Lower leg skin (tissue), 4 donors: ENCODE results near the gene RIN1. TPM values are rescaled to one million over a fixed set of nuclear protein-coding genes. Genes with fewer than 3 reads are reported as not detected.

Experiments used
- DNase-seq, 2 donors: peaks; one replicate each; pipeline ENCODE4 v3.0.0-alpha.2; 2019; ENCODE audit warnings: low spot score in 2 of 2
- H3K4me3 ChIP-seq: fragments of 200-600 bp; sonication (generic); 2 replicates; pipeline ENCODE4 v1.5.1; 2017; ENCODE audit warnings: mild to moderate bottlenecking, low read depth; ENCODE audit not compliant: poor library complexity, severe bottlenecking
- POLR2A ChIP-seq, 2 donors: fragments of 450-650 bp; IDR thresholded peaks; one replicate each; pipeline ENCODE4 v1.6.1; 2016 to 2017; ENCODE audit warnings: antibody characterized with exemption in 2 of 2, mild to moderate bottlenecking in 1 of 2, moderate library complexity in 1 of 2
- WGBS, 2 donors: methylation state at CpG; one replicate each; pipeline ENCODE4 v1.1.5; 2018; 5-methylcytosine and 5-hydroxymethylcytosine counted together
- intact Hi-C: fragments of 100-400 bp; cut with DNase I; formaldehyde crosslinking; loops from one replicate; pipeline ENCODE4 v1.15.0; 2023; ENCODE audit warnings: low total_unique reads
- total RNA-seq, 4 donors: library from RNA; depleted of rRNA; stranded (reverse); fragments of >200 nt; gene quantifications; one replicate each; pipeline ENCODE4 v1.1.0, GENCODE V29; 2016
- TF ChIP-seq, protein P1 (sequence below), 3 donors: fragments of 450-650 bp; IDR thresholded peaks; one replicate each; pipeline ENCODE4 v1.5.1; 2016; ENCODE audit warnings: antibody characterized with exemption in 3 of 3, mild to moderate bottlenecking in 3 of 3, moderate library complexity in 2 of 3

Gene RIN1
- total RNA-seq, 4 donors from 2014 or later: 48.3 to 56.9 (median 53.8) TPM

DNA sequence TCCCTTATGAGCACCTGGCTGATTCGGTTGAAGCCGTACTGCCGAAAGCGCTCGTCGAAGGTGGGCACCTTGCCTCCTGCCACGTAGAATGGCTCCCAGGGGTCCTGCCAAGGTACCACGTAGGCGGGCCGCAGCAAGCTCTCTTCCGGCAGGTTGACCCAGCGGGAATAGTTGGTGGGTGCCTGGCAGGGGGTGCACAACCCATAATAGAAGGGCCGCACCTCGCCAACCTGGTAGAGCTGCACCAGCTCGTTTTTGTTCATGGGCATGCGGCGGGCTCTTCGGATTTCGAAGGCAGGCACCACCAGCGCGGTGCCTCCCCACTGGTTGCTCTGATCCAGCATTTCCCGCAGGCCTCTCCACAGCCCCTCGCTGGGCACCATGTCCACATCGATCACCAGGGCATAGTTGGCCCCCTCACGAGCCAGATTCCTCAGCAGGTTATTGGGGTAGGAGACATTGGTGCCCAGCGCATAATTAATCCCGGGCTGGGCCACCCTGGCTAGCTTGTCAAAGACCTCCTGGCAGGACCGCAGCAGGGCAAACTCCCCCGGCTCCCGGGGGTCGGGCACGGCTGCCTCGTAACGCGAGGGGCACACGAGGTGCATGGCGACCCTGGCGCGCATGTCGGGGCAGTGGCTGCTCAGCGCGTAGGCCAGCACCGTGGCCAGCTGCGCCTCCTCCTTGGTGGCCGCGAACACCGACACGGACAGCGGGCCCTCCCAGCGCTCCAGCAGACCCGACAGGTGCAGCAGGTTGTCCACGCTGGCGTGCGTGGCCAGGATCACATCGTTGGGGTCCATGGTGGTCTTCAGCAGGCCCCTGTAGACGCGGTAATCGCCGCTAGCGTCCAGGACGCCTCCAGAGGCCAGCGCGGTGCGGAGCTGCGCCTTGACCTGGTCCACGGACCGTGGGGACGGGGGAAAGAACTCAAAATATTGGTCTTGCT, 10.5 kb upstream of the RIN1 start:
- DNase-seq: peak in 1 of 2 donors; percentile 86
- intact Hi-C loops: no loop called here
- WGBS, 2 donors: 29 to 35% methylated on average over 42 to 47 of the region's 68 CpGs
- peak overlapping the region; percentile 69 for H3K4me3 ChIP-seq
- no peak for TF ChIP-seq POLR2A (IDR thresholded peaks at IDR 0.05)
- TF ChIP-seq, protein P1, sequence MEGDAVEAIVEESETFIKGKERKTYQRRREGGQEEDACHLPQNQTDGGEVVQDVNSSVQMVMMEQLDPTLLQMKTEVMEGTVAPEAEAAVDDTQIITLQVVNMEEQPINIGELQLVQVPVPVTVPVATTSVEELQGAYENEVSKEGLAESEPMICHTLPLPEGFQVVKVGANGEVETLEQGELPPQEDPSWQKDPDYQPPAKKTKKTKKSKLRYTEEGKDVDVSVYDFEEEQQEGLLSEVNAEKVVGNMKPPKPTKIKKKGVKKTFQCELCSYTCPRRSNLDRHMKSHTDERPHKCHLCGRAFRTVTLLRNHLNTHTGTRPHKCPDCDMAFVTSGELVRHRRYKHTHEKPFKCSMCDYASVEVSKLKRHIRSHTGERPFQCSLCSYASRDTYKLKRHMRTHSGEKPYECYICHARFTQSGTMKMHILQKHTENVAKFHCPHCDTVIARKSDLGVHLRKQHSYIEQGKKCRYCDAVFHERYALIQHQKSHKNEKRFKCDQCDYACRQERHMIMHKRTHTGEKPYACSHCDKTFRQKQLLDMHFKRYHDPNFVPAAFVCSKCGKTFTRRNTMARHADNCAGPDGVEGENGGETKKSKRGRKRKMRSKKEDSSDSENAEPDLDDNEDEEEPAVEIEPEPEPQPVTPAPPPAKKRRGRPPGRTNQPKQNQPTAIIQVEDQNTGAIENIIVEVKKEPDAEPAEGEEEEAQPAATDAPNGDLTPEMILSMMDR (IDR thresholded peaks at IDR 0.05): no peak

DNA sequence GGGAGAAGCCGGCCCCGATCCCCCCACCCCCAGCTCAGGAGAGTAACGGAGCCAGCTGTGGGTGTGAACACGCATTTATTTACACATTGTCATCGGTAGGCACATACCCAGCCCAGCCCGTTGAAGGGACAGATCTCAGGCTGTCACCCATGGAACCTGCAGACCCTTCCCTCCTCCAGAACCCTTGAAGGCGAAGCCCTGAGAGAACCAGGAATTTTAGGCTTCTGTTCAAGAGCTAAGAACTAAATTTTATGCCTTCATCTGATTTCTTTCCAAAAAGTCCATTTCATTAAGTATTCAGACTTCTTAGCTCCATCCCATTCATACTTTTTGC, 9.0 kb upstream of the RIN1 start:
- H3K4me3 ChIP-seq: no peak overlapping the region
- no peak for DNase-seq
- intact Hi-C loops: no loop called here
- 4 to 6% methylated on average over 7 of the region's 7 CpGs for WGBS, 2 donors
- TF ChIP-seq, protein P1 (IDR thresholded peaks at IDR 0.05): no peak
- no peak for TF ChIP-seq POLR2A (IDR thresholded peaks at IDR 0.05)

DNA sequence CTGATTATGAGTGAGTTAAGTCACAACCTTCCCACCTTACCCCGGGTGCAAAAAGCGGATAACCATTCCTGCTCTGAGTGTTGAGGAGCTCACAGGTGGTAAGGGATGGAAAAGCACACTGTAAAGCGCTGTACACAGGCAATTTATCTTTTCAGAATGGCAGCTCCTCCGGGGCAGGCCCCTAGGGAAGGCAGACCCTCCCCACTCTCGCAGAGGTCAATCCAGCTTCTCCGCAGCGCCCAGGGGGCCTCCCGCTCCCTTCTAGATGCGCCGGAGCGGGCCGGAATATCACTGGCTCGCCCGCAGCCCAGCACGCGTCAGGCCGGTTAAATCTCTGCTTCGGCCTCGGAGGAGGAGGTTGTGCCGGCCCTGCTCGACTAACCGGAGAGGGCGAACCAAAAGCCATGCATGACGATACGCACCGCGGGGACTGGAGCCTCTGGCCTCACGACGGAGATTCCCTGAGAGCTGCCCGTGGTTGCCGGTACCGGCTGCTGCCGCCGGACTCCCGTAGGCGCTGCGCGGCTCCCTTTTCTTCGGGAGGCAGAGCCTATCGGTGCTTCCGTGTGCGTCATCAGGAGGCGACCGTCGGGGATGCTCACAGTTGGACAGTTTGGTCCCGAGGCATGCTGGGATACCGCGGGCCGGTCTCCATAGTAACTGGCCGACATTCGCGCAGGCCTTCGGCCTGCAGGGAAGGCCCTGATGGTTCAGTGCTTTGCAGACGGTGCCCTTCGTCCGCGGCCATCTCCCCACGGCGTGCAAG, 8.5 kb upstream of the RIN1 start, which contains the start of gene BRMS1:
BRMS1 (minus strand) TSS at position 555 of the 766 bp plus-strand sequence. CDS start 2,870 bp downstream, outside the sequence.
- WGBS, 2 donors: 2% methylated on average over 24 to 26 of the region's 59 CpGs

DNA sequence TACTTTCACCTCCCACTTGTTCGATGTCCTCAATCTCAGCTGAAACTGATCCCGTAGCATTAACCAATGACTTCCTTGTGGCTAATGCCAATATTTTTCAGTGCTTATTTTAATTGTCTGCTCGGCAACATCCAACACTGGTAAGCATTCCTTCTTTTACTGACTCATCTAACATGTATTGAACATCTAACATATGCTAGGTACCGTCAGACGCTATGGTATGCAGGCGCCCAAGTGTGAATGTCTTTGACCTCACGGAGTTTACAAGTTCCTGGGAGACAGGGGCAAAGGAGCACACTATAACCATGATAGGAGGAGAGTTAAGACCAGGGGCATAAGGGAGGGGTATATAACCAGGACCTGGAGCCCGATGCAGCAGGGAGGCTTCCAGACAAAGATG, 6.9 kb upstream of the RIN1 start:
- H3K4me3 ChIP-seq: no peak overlapping the region
- 76 to 87% methylated on average over 8 of the region's 8 CpGs for WGBS, 2 donors
- TF ChIP-seq POLR2A (IDR thresholded peaks at IDR 0.05): no peak
- TF ChIP-seq, protein P1 (IDR thresholded peaks at IDR 0.05): no peak
- intact Hi-C loops: no loop called here
- DNase-seq: no peak

More for the DNA sequence above, 8.5 kb upstream of the RIN1 start, which contains the start of gene BRMS1:
- peak; percentile 97 to 99 for DNase-seq
- peak within 1 kb of the TSS; percentile 88 for H3K4me3 ChIP-seq
- no peak for TF ChIP-seq POLR2A (IDR thresholded peaks at IDR 0.05)
- TF ChIP-seq, protein P1 (IDR thresholded peaks at IDR 0.05): no peak
- intact Hi-C loops: no loop called here

DNA sequence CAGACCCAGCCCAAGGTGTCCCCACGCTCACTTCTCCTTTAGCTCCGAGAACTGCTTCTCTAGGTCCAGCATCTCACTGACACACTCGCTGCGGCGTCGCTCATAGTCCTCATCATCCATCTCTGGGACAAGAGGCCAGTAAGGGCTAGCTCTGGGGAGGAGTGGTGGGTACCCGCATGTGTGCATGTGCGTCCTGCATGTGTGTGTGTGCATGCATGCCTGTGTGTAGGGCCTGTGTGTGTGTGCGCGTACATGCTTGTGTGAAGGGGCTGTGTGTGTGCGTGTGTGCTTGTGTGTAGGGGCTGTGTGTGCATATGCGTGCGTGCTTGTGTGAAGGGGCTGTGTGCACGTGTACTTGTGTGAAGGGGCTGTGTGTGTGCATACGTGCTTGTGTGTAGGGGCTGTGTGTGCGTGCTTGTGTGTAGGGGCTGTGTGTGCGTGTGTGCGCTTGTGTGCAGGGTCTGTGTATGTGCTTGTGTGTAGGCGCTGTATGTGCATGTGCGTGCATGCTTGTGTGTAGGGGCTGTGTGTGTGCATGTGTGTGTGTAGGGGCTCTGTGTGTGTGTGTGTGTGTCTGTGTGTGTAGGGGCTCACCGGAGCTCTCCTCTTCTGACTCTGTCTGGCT, 5.4 kb upstream of the RIN1 start:
- TF ChIP-seq, protein P1 (IDR thresholded peaks at IDR 0.05): peak in 1 of 3 donors; percentile 34
- no peak for TF ChIP-seq POLR2A (IDR thresholded peaks at IDR 0.05)

More for the DNA sequence above, 5.4 kb upstream of the RIN1 start:
- DNase-seq: no peak
- intact Hi-C loops: no loop called here
- H3K4me3 ChIP-seq: no peak overlapping the region
- WGBS, 2 donors: 90 to 92% methylated on average over 21 of the region's 21 CpGs
